ENCODE data around the gene RARRES1. TPM values are rescaled to one million over a fixed set of nuclear protein-coding genes. Genes with fewer than 3 reads are reported as not detected.

The RARRES1 gene
- total RNA-seq, 1 donor from 2014 or later: 8.4 TPM

GRCh38 chr3:158768881-158769543 is 36.8 kb upstream of the RARRES1 start:
- peaks cover 69% of the 10 kb centered on the region for H3K4me1 ChIP-seq
- intact Hi-C loops (cut with micrococcal nuclease): no loop called here

GRCh38 chr3:158768361-158768787 is 36.1 kb upstream of the RARRES1 start:
- H3K4me1 ChIP-seq: peaks cover 70% of the 10 kb centered on the region
- intact Hi-C loops (cut with micrococcal nuclease): no loop called here
- H3K27me3 ChIP-seq (ENCODE audit: low read depth): no peaks in the 10 kb centered on the region
- TF ChIP-seq, protein P1, sequence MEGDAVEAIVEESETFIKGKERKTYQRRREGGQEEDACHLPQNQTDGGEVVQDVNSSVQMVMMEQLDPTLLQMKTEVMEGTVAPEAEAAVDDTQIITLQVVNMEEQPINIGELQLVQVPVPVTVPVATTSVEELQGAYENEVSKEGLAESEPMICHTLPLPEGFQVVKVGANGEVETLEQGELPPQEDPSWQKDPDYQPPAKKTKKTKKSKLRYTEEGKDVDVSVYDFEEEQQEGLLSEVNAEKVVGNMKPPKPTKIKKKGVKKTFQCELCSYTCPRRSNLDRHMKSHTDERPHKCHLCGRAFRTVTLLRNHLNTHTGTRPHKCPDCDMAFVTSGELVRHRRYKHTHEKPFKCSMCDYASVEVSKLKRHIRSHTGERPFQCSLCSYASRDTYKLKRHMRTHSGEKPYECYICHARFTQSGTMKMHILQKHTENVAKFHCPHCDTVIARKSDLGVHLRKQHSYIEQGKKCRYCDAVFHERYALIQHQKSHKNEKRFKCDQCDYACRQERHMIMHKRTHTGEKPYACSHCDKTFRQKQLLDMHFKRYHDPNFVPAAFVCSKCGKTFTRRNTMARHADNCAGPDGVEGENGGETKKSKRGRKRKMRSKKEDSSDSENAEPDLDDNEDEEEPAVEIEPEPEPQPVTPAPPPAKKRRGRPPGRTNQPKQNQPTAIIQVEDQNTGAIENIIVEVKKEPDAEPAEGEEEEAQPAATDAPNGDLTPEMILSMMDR (IDR thresholded peaks at IDR 0.05; ENCODE audit: borderline replicate concordance): no peak
- peak overlapping the region; percentile 18 for H3K4me3 ChIP-seq
- H3K9me3 ChIP-seq (replicated peaks): no peaks in the 10 kb centered on the region
- H3K27ac ChIP-seq (replicated peaks): peak overlapping the region; percentile 81
- peak; percentile 76 for DNase-seq
- H3K36me3 ChIP-seq: no peaks in the 10 kb centered on the region

More at GRCh38 chr3:158768881-158769543, 36.8 kb upstream of the RARRES1 start:
- Histone ChIP-seq H3K36me3 (no peaks in the 10 kb centered on the region), H3K27ac (replicated peaks) (peak overlapping the region; percentile 81), H3K4me3 (peak overlapping the region; percentile 18), H3K27me3 (ENCODE audit: low read depth) (no peaks in the 10 kb centered on the region), H3K9me3 (replicated peaks) (no peaks in the 10 kb centered on the region)
- TF ChIP-seq, protein P1 (IDR thresholded peaks at IDR 0.05; ENCODE audit: borderline replicate concordance): no peak
- no peak for DNase-seq

DNA sequence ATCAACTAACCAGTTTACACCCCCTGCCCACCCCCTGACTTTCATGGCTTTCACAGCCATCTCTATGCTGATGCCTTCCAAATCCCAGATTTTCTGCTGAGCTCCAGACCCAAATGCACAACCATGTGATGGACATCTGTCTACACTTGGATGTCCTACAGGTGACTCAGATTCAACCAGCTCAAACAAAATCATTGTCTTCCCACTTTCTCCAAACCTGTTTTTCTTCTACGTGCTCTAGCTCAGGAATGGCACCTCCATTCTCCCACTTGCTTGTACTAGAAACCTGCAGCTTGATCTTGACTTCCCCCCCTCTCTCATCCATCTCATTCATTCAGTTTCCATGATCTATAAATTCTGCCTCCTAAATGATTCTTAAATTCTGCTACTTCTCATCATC is 34.1 kb upstream of the RARRES1 start:
- Histone ChIP-seq H3K27me3 (ENCODE audit: low read depth) (no peaks in the 10 kb centered on the region), H3K36me3 (no peaks in the 10 kb centered on the region), H3K4me1 (peaks cover 68% of the 10 kb centered on the region), H3K27ac (replicated peaks) (no peak overlapping the region), H3K9me3 (replicated peaks) (no peaks in the 10 kb centered on the region), H3K4me3 (no peak overlapping the region)
- intact Hi-C loops (cut with micrococcal nuclease): no loop called here
- TF ChIP-seq, protein P1 (IDR thresholded peaks at IDR 0.05; ENCODE audit: borderline replicate concordance): no peak
- DNase-seq: no peak

- H3K4me3 ChIP-seq: no peak overlapping the region
- DNase-seq: no peak
- H3K4me1 ChIP-seq: peaks cover 61% of the 10 kb centered on the region
- no peaks in the 10 kb centered on the region for H3K9me3 ChIP-seq (replicated peaks)
- H3K27ac ChIP-seq (replicated peaks): no peak overlapping the region
- intact Hi-C loops (cut with micrococcal nuclease): no loop called here
- H3K36me3 ChIP-seq: no peaks in the 10 kb centered on the region
- TF ChIP-seq, protein P1 (IDR thresholded peaks at IDR 0.05; ENCODE audit: borderline replicate concordance): no peak
- no peaks in the 10 kb centered on the region for H3K27me3 ChIP-seq (ENCODE audit: low read depth)
These were observed 33.4 kb upstream of the RARRES1 start for GRCh38 chr3:158765518-158766205.

DNA sequence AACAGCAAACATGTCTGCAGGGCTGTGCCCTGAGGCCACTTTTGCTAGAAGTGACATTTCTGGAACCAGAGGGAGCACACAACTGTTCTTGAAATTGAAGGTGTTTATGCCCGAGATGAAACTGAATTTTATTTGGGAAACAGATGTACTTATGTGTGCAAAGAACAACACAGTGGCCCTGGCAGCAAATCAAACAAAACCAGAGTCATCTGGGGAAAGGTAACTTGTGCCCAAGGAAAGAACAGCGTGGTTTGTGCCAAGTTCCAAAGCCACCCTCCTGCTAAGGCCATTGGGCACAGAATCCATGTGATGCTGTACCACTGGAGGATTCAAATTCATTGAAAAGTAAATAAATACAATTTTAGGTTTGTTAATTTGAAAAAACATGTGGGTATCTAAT is 31.2 kb upstream of the RARRES1 start:
- Histone ChIP-seq H3K4me3 (no peak overlapping the region), H3K4me1 (peaks cover 39% of the 10 kb centered on the region), H3K27ac (replicated peaks) (peak overlapping the region; percentile 55), H3K36me3 (no peaks in the 10 kb centered on the region), H3K9me3 (replicated peaks) (no peaks in the 10 kb centered on the region), H3K27me3 (ENCODE audit: low read depth) (no peaks in the 10 kb centered on the region)
- intact Hi-C loops (cut with micrococcal nuclease): no loop called here
- DNase-seq: no peak
- TF ChIP-seq, protein P1 (IDR thresholded peaks at IDR 0.05; ENCODE audit: borderline replicate concordance): no peak

Data from left ventricle myocardium inferior (tissue), 1 donor.